Amniotic stem cell (primary cell): ENCODE measurements around the gene PPID.
A peak's percentile ranks its signal among the peaks of the same experiment; 100 is the strongest.
"Not testable (repeated sequence)": the region's sequence is repeated elsewhere in the genome, so short reads cannot be mapped to it uniquely, and the experiment has no call there.

Experiments
- DNase-seq: peaks from one replicate; lab custom pipeline; 2025; lab: John Stamatoyannopoulos, UW

Gene PPID

DNA sequence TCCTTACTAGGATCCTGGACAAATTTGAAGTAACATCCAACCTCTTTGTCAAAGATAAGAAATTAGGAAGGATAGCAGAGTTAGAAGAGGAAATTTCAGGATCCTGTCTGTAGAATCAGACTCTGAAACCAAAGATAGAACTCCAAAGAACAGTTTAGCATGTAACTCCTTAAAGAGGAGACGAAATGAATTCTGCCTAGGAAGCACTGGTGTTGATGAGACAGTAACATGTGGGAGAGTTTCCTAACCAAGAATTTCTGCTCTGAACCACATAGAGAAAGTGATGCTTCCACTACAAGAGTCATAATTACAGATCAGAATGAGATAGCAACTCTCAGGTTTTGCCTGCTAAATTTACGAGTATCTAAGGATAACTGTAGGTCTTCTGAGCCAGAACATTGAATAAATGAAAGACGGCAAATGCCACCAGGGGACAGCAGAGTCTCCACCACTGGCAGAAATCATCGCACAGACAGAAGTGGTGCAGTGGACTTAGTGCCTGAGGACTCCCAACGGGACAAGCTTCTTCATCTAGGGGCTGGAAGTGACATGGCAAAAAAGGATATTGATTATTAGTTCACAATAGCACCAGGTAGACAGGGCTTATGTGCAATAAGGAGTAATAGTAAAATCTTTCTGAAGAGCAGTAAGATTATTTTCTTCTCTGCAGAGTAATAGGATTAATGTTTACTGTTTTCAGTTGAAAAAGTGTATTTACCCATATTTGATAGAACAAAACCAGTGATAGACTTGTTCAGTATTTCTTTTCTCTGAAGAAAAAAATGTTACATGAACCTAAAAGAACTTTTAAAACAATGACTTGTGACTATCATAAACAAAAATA is 6.7 kb upstream of the PPID start:
- DNase-seq: peak; percentile 50

DNA sequence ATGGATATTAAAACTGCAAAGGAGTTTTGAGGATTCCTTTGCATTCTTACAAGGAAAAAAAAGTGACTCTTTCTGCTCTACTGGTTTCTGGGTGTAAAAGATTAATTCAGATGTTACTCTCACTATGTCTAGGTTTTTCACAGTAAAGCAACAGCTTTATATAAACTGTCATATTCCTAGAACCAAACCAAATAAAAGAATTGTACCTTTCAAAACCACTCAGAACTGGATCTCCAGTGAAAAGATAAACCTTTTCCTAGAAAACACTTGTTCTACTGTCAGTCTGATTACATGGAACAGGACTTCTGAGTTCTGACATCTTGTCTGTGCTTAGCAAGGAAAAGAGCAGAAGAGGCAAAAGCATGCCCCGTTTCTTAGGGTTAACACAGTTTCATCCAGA is 5.0 kb upstream of the PPID start:
- DNase-seq: no peak

DNA sequence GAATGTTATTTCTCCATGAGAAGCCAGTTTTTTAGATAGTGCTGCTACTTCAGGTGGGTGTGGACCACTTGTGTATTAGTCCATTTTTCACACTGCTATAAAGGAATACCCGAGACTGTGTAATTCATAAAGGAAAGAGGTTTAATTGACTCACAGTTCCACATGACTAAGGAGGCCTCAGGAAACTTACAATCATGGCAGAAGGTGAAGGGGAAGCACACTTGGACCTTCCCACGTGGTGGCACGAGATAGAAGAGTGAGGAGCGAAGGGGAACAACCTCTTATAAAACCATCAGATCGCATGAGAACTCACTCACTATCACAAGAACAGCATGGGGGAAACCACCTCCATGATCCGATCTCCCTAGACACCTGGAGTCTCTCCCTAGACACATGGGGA is 3.4 kb upstream of the PPID start:
- no peak for DNase-seq

DNA sequence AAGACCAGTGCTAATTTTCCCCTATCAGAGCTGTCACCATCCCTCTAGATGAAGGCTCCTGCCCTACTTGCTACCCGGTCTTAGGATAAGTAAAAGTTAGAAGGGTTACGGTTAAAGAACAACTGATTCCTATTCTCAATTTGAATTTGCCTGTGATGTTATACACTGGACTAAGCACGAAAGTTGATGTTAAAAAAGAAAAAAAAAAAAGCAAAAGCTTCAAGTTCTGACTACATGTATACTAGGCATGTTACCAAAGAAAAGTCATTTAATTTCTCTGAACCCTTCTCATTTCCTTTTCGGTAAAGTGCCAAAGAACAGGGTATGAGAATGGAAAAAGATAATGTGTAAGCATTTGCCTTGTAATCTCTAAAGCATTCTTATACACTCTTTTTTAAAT is 1.4 kb upstream of the PPID start:
- no peak for DNase-seq

DNA sequence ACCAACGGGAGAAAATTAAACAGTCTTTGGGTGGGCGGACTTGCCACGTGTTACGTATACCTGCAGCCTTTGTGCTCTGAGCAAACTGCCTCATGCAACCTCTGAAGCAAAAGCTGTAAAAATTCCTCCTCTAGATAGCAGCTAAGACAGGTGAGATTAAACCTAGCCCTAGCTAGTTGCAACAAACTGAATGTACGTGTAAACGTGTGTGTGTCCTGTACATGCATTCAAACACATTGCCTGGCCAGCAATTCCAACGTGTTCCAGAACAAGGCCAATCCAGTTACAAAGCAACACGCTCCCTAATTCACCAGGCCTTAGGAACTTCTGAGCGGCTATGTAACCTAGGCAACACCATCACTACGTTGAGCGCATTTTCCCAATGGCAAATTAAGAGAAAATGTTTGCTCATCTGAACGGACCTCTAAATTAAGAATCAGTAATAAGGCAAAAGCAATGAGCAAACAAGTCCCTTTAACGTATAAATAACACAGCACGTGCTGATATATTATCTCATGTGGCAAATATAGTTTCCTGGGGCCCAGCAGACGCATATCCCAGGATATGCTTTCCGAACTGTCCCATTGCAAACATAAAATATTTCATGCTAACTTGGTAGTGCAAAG is 792 bp downstream of the PPID start:
- DNase-seq: no peak

DNA sequence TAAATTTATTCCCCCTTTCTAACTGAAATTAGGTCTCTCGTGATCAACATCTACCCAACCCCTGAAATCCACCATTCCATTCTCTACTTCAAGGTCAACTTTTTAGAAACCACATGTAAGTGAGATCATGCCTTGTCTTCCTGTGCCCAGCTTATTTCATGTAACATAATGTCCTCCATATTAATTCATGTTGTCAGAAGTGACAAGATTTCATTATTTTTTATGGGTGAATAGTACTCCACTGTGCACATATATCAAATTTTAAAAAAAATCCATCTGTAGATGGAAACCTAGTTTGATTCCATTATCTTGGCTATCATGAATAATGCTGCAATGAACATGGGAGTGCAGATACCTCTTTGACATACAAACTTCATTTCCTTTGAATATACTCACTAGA is 1.5 kb downstream of the PPID start:
- DNase-seq: no peak

DNA sequence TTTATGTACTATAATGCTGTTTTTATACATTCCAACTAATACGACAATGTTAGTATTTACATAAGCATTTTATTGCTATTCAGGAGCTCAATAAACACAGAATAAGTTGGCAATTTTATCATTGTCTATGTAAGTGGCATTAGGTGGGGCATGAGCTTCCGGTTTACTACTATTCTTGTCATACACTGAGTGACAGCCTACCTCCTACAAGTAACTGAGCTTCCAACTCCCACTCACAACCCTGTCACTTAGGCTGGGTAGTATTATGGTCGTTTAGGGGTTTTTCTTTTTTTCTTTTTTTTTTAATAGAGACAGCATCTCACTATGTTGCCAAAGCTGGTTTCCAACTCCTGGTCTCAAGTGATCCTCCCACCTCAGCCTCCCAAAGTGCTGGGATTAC is 7.4 kb downstream of the PPID start:
- DNase-seq: no peak

DNA sequence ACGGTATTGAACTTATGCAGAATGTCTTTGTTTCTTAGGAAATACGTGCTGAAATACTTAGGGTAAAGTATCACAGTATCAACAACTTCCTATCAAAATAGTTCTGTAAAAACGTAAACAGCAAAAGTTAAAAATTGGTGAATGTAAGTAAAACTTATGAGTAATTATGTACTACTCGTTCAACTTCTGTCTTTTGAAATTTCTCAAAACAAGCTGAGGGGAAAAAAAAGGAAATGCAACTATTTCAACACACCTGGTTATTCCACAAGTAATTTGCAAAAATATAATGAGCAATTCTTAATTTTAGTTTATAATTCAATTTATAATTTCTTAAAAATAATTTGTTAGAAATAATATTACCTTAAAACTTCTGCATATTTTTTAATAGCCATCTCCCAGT is 8.3 kb downstream of the PPID start:
- DNase-seq: no peak

DNA sequence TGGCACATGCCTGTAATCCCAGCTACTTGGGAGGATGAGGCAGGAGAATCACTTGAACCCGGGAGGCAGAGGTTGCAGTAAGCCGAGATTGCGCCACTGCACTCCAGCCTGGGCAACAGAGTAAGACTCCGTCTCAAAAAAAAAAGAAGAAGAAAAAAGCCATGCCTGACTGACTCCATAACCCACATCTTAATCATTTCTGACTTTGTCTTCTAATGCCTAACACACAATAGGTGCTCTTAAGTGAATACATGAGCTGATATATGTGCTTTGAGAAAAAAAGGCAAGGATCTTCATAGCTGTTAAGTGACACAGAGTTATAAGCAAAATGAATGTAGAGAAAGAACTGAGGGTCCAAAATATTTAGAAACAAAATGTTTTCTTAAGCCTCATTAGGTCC is 10.6 kb downstream of the PPID start:
- not testable (repeated sequence) for DNase-seq

DNA sequence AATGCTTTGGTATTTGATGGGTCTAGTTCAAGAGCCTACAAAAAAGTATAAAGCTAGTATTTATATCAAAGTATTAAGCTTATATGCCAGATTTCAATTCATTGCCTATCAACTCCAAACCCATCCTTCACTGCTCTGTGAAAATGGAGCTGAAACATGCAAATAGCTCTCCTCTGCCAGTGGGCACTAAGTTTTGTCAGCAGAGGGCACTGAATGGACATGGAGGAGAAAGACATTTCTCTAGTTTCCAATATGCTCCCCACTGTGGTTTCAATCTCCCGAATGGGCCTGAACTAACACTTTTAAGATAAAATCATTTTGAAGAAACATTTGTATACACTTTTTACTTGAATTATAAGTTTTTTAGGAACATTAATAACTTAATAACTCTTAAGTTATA is 12.4 kb downstream of the PPID start:
- no peak for DNase-seq

DNA sequence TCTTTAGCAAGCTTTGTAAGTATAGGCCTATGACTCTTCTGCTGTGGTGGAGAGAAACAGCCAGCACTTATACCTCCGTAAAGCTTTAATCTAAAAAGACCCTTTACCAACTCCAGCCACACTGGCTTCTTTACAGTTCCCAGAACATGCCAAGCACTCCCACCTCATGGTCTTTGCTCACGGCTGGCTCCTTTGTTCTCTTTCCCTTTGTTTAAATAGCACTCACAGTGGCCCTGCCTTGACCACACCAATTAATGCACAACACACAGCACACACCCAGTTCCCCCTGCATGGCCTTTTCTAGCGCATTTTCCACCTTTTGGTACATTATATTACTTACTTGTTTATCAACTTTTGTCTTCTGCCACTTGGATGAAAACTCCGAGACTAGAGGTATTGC is 18.9 kb downstream of the PPID start:
- DNase-seq: no peak

DNA sequence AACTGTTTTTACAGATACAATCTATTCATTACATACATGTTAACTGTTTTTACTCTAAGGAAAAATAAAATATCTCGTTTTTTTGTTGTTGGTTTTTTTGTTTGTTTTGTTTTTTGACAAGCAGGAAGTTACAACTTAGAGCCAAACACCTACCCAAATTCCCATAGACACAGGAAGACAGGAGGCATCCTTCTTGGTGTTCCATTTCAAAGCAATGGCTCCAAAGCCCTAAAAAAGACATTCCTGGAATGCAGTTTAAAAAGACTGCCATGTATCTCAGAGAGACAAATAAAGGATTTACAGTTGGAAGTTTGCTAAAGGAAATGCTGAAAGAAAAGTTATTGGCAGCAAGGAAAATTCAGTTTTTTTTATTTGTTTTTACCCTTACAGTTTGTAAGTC is 34.4 kb downstream of the PPID start:
- no peak for DNase-seq

DNA sequence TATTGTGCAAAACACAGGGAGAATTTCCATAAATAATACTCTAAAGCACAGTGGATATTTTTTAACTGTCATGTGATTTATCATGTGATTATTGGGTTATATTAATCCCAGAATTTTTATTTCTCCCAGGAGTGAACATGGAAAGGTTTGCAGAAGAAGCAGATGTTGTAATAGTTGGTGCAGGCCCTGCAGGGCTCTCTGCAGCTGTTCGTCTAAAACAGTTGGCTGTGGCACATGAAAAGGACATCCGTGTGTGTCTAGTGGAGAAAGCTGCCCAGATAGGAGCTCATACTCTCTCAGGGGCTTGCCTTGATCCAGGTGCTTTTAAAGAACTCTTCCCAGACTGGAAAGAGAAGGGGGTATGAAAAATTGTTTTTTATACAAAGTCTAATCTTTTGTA is 41.1 kb downstream of the PPID start:
- no peak for DNase-seq

DNA sequence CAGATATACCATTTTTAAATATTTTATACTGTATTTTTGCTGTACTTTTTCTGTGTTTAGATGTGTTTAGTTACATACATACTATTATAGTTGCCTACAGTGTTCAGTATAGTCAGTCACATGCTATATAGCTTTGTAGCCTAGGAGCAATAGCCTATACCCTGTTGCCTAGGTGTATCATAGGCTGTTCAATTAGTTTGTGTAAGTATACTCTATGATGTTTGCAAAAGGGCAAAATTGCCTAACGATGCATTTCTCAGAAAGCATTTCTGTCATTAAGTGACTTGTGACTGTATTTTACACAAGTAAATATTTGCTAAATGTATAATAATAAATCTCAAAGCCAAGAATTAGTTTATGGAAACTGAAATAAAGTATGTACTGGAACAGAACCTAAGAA is 41.6 kb downstream of the PPID start:
- no peak for DNase-seq

DNA sequence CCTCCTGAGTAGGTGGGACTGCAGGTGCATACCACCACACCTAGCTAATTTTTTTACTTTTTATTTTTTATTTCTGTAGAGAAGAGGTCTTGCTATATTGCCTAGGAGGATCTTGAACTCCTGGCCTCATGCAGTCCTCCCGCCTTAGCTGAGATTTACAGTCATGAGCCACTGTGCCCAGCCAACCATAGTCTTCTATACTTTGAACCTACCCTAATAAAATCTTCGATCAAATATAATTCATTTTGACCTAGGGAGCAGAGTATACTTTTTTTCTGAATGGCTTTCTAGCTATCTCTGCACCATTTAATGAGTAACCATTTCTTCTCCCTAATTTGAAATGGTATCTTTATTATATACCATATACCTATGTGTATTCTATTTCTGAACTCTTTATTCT is 44.4 kb downstream of the PPID start:
- no peak for DNase-seq

DNA sequence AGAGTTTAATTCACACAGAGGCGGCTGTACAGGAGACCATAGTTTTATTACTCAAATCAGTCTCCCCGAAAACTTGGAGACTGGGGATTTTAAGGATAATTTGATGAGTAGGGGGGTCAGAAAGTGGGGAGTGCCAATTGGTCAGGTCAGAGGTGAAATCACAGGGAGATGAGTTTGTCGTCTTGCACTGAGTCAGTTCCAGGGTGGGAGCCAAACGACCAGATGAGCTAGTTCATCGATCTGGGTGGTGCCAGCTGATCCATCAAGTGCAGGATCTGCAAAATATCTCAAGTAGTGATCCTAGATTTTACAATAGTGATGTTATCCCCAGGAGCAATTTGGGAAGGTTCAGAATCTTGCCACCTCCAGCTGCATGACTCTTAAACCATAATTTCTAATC is 47.1 kb downstream of the PPID start:
- no peak for DNase-seq

DNA sequence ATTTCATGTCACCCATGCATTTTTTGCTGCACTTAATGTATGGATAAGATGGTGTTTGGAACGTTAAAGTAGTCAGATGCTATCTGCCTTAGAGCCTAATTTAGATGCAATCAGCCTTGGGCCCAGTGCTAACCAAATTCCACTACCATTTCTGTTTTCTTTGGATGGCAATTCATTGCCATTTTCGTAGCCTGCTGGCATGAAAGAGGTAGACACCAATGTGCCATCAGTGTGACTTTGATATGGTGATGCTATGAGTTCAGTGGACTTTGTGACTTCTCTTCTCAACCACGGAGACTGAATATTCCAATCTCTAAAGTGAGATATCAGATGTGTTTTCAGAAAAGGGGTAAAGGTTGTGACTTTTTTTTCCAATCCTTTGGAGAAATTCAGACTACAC is 49.6 kb downstream of the PPID start:
- no peak for DNase-seq

DNA sequence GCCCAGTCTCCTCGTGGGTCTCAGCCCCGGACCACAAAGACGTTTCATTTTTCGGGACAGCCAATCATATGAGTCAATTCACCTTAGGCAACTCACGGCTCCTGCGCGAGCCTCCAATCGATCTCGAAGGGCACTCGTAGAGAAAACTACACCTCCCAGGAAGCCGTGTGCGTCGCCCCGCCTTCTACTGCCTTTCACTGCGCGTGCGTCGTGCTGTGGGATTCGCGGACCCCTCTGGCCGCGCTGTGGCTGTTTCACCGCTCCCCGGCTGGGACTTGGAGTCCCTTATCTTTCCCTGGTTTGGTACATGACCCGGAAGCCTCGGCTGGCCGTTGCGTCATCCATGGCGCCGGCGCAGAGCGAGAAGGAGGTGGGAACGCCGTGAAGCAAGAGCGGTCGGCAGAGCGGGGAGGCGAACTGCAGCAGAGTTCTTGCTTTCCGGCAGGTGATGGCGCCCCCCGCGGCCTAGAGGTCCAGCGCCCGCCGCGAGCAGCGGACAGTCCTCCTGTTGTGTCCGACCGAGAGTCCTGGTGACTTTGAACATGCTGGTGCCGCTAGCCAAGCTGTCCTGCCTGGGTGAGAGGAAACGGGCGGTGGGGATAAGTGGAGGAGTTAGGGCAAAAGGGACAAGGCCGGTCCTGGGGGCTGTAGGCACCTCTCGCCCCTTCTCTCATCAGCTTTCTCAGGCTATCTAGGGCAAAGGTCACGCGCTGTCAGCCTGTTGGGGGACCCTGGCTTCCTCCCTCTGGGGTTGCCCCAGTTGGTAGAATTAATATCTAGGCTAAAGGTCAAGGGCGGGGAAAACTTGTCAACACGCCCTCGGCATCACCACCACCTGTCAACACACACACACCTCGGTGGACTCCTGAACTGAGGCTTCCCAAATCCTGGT is 51.0 kb downstream of the PPID start, which contains the start of gene ETFDH:
Gene ETFDH (plus strand): TSS at position 382 of the 892 bp plus-strand sequence. CDS start 161 bp downstream, at position 543.
- DNase-seq: peak; percentile 98

DNA sequence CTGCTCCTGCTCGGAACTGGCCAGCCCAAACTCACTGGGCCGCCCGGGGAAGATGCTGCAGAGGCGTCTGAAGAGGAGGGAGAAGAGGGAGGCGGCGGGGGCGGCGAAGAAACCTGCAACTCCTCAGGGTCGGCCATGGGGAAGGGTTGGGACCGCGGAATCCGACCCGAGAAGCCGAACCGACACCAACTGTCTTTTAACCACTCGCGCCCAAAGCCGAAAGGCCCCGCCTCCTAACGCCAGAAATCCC is 51.6 kb downstream of the PPID start, which contains the start of gene C4orf46:
Gene C4orf46 (minus strand): TSS at position 223 of the 250 bp plus-strand sequence. CDS start 86 bp downstream, at position 137.
- DNase-seq: no peak

DNA sequence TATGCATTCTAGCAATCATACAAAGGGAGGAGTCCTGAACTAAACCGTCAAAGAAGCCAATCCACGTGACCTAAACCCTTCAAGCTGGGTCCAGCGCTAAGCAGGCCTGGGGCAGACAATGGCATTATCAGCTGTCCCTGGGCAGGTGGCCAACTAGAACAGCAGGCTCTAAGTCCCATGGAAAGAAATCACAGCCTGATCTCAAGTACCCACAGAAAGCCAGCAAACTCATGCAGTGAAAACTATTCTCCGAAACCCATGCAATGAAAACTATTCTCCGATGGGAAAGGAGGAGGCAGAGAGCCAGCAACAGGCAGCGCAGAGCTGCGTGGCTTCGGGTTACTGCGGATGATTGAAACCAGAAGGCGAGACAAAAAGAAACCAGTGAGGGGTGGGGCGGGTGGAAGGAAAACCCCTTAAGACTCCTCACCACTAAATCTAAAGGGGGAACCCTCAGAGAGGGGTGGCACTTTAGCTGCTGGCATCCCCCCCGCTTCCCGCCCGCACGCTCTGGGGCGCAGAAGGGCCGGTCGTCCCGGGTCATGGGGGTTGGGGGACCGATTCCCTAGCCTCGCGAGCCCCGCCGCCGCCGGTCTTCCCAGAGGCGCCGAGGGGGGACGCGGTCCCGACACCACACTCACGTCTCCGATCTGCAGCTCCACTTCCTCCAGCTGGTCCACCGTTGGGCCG is 52.1 kb downstream of the PPID start:
- DNase-seq: peak; percentile 68

DNA sequence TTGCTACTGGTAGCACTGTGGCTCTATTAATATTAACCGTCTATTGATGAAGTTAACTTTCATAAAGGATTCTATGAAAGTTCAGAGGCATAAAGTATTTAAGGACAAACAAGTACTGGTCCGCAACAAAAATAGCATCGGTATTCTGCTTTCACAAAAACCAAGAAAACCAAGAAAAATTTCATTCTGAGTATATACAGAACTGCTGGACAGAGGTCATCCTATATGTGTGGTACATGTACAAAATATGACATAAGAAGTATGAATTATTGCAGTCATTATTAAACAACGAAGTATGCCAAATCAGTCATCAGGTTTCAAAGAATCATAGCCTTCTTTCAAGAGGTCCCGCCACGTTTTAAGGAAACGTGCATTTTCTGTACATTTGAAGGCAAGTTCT is 53.9 kb downstream of the PPID start:
- DNase-seq: no peak

DNA sequence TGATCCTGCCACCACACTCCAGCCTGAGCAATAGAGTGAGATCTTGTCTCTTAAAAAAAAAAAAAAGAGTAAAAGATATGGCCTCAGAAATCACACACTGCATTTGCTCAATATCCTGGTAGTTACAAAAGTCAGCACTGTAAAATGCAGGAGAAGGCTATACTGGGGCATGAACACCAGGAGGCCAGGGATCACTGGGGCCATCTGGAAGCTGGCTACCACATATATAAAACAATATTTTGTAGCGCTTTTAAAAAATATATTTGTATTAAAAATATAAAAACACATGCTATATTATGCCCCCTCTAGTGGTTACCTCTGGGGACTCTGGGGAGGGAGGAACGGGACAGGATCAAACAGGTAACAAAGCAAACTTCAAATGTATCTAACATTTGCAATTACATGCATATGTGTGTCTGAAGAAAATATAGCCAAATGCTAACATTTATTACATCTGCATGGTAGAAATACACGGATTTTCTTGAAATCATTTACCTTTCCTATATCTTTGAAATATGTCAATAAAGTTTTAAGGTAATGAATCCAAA is 55.5 kb downstream of the PPID start:
- DNase-seq: no peak
